GM21423 (cell line): ENCODE results near the gene ATP8A1.
"Not testable (repeated sequence)": the region's sequence is repeated elsewhere in the genome, so short reads cannot be mapped to it uniquely, and the experiment has no call there.

ENCODE experiments used
- ATAC-seq: cut with Tn5 transposase; IDR thresholded peaks from one replicate; pipeline ENCODE4 v1.9.1; 2021; ENCODE audit warnings: mild to moderate bottlenecking, moderate library complexity; ENCODE audit not compliant: unreplicated experiment

ATP8A1 gene

DNA sequence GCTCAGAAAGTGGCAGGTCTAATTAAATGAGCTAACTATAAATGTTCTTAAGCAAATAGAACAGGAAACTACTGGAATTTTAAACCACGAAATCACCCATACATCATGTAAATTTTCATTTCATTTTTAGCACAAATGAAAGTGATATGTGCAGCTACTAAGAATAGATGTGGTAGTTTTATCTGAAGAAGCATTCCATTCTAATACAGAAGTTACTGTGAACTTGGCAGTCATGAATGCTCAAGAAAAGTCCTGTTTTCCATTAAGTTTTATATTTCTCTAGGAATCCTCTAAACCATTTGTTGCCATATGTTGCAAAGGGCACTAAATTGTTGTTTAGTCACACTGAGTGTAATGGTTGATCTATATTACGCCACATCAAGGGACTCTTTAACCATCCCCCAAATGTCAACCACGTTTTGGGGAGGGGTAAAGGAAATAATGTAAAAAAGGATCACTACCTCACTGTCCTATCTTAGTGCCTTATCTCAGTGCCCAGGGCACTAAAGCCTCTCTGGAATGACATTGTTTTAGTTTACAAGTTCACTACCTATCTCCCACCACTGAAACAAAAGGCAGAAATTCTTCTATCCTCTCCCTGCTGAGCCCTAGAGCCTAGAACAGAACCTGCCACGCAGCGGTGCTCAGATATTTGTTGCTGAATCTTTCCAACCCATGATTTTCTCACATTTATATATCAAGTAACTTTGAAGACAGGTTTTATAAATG lies 141.6 kb downstream of the ATP8A1 start:
- no peak for ATAC-seq

DNA sequence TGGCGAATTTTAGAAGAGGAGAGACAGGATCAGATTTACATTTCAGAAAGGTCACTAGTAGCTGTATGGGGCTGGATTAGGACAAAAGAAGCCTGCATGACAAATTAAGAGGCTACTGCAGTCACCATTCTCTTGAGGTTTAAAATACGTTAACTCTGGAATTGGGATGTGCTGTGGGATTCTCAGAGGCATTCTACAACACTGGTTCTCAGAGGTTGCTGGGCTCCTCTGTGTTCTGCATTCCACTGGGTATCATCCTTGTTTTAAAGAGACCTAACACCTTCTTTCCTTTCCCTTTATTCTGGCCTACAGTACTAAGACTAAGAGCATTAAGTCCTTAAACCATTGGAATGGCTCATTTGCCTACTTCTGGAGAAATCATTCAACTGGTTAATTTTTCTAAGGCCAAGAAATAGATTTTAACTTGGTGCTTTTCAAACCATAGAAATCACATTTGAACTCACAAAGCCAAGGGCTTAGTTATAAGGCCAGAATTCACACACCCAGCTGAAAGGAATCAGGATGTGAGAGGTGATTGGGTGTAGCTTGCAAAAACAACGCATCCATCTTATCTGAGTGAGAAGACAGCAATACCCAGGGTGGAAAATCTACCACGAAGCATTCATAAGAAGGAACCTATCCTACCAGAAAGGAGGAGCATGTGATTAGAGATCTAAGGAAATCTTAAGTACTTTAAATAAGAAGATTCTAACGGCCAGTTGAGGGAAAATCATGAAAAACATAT lies 143.0 kb downstream of the ATP8A1 start:
- ATAC-seq = no peak

DNA sequence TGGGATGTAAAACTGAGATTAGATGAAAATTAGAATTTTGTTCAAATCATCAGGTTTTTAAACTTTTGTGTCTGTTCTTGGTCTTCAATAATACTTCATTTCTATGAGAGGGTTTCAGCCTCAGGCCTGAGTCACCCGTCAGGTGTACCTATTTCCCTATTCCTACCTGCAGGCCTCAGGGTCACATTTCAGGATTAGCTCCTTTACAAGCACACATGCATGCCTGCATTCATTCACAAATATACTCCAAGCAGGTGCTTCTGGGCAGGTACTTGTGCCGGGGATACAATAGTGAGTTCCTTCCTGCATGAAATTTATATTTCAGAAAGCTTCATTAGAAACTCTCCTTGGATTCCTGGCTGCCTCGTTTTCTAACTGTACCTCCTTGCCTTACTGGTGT lies 144.7 kb downstream of the ATP8A1 start:
- ATAC-seq = no peak

DNA sequence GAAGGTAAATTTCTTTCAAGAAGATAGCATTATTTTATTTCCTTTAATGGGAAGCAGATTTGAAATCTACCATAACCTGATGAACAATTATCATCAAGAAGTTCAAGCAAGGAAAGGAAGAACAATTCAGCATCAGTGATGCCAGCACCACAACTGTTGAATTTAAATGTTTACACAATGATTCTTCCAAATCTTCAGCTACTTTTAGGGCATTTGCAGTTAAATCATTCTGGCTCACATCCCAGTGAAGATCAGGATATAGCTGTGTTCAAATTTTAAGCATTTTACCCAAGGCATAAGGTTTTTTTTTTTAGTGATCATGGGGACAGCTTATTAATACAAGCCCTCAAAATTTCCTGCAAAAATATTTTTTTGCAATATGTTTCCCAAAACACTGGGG lies 146.7 kb downstream of the ATP8A1 start:
- no peak for ATAC-seq

DNA sequence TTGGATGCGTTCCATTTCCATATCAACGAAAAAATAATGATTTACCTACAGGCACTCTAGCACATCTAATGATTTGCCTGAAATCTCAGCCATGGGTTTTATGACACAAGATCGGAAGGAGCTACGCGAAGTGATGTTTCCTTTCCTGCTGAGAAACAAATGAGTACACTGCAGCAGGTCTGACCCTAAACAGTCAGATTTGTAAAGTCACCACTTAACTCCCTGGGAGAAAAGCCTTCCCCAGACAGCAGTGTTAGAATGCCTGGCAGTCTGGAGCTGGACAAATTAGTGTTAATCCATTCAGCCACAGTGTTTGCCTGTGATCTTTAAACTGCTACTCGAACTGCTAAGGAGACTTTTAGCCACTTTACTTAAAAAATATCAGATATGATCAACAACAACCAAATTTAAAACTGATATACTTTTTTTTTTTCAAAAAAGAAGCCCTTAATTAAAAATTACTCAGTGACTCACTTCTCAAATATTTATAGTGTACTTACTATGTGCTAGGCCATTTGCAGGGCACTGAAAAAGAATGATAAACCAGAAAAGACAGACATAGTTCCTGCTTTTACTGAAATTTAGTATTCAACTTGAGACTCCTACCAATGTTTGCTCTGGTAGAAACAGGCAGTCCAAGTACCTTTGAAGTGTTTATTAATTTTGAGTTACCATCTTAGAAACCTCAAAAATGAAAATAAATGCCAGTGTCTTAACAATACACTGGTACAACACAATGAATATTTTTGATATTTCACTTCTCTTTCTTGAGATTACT lies 155.1 kb downstream of the ATP8A1 start:
- no peak for ATAC-seq

DNA sequence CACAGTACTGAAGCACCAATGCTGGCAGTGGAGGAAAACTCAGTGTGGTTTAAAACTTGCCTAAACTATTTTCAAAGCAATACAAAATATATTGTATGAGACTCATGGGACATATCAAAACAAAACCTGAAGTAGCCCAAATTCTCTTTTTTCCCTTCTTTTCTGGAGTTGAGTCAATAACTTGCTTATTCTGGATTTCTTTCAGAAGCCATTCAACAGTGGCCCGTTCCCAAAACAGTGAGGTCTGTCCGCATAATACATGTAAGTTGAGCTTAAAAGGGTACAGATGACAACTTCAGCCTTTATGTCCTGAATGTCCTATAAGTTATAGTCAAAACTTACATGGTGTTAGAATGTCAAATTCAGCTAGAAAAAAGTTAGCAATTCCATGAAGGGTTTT lies 158.9 kb downstream of the ATP8A1 start:
- ATAC-seq = no peak

DNA sequence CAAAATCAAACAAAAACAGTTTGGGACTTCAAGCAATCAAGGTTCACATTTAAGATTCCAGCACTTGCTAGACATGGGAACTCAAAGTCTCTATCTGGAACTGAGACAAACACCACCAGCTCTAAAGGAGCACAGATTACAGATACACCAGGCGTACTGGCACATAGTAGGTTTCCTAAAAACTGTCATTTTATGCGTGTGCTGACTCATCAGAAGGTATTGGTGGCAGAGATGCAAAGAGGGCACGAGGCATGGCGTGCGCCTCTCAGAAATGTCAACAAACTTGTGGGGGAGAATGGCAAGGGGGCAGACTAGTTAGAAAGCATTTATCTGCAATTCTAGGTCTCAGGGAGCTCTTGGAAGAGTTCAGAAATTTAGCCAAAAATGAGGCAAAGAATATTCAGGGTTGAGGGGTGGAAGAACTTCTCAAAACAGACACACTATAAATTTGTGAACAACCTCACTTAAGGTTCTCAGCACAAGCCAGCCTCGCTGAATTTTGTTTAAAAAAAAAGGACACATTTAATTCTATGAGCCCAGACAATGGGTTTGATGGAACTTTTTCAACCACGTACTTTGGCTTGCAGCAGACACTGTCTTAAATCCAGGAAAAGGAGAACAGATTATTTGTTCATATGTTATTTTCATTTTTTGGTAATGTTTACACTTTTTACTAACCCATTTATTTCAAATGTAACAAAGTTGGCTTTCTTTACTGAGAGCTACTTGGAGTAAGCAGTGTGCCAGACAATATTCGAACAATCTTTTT lies 159.6 kb downstream of the ATP8A1 start:
- no peak for ATAC-seq

DNA sequence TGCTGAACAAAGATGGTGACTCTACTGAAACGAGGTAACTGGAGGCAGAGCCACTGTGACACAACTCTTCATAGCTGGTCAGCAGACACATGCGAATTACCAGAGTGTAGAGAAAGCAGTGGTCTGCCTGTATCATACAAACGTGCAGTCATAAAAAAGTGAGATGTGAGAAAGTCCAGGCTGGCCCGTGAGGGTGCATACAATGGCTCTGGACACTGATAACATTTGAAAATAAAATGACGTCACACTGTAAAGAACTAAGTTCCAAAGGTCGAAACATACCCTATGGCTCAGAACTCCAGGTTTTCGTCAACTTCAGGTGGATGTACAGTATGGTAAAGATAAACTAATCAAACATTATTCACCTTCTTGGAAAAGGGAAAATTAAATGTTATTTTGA lies 163.9 kb downstream of the ATP8A1 start:
- no peak for ATAC-seq

DNA sequence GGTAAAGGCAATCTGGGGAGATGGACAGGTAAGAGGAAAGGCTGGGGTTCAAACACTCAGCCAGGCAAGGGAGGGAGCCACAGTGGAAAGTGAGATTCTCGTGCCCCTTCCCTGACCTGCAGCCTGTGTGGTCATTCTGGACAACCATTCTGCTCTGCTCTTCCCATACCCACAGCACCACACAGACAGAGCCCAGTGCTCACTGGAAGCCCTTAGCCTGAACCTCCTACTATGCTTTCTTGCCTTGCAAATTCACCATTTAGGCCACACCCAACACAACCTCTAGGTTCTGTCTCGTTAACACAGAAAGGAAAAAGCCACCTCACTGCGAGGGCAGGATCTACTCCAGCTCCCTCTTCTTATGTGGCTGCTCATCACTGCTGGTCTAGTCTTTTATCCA lies 166.9 kb downstream of the ATP8A1 start:
- no peak for ATAC-seq

DNA sequence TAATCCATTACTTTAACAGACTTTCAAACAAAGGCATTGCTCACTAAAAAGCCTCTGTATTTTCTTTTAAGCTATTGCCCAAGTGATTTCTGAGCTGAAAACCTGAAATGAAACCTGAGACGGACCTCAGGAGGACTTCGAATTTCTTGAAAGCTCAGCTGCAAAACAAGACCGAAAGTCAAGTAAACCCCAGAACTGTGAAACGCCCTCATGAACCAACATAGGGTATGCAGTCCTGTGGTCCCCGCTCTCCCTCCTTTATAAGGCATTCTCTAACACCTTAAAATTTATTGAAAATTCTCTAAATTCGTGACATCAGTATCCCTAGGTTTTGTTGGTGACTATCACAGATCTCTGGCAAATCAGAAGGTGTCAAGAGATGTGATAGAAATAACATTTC lies 167.8 kb downstream of the ATP8A1 start:
- ATAC-seq = peak; percentile 74

DNA sequence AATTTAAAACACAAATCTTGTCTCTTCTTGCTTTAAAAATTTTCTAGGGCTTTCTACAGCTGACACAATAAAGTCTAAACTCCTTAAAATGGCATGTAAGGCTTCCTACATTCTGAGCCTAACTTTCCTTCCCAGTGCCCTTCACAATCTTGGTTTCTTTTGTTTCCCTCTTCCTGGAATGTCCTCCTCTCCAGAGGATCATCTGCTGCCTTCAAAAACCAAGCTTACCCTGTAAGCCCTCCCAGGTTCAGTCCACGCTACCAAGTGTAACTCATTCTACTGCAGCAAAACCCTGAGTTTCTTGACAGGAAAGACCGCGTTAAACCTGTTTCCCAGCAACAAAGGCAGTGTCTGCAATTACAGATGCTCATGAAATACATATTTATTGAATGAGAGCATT lies 168.4 kb downstream of the ATP8A1 start:
- no peak for ATAC-seq

DNA sequence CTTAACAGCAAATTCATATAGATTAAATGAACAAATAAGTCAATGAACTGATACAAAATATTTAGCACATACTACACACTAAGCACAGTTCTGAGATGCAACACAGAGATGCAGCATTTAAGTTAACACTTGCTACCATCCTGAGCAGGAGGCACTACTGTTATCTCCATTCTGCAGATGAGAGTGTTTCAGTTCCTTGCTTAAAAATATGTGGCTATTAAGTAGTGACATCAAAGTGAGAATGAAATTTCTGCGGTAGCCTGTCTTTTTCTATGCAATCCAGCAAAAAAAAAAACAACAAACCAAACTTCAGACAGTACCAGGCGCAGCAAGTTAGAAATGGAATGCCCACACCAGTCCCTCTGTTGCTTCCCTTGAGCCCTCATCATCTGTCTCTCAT lies 168.8 kb downstream of the ATP8A1 start:
- peak; percentile 74 for ATAC-seq

DNA sequence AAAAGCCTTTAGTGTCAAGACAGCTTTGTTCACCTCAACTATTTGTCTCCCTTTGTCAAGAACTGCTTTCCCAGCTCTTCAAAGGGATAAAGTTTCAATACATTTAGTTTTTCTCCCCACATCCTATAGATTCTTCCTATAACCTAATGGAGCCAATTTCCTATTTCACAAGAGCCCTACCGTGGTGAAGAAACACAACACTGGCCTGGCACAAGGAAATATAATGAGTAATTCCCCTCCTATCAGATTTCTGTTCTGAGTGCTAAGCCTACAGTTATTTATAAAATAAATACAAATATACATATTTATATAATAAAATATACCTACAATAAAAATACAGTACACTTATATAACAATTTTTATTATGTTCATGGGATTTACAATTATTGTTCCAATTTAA lies 169.7 kb downstream of the ATP8A1 start:
- no peak for ATAC-seq

DNA sequence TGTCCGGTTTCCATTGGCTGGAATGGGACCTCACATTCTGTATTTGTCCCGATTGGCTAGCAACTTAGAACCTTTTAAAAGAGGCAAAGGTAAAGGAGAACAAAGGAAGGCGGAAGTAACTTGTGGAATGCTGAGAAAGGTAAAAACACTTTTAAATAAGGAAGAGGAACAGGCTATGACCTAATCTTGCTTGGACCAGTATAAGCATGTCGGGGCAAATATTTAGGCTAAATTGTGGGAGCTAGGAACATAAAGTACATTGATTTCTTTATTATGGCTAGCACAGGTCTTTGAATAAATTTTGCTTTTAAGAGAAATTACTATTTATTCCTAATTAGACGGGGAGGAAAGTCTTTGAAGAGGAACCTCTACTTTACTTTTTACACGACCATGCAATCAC lies 170.7 kb downstream of the ATP8A1 start:
- ATAC-seq = not testable (repeated sequence)

DNA sequence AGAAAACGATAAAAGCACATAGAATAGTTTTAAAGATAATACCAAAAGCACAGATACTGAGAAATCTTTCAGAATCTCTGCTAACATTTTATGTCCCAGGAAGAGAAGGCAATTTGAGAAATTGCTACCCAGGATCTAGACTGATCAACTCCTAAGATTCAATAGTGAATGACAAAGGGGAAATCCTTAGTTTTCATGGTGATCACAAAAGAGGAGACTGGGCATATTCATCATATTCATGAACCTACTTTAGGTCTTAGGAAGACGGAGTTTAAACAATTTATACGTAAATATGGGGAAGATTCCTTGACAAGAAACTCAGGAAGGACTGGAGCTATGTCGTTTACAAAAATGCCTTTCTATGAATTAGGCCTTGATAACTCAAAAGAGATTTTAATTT lies 172.3 kb downstream of the ATP8A1 start:
- ATAC-seq = no peak

DNA sequence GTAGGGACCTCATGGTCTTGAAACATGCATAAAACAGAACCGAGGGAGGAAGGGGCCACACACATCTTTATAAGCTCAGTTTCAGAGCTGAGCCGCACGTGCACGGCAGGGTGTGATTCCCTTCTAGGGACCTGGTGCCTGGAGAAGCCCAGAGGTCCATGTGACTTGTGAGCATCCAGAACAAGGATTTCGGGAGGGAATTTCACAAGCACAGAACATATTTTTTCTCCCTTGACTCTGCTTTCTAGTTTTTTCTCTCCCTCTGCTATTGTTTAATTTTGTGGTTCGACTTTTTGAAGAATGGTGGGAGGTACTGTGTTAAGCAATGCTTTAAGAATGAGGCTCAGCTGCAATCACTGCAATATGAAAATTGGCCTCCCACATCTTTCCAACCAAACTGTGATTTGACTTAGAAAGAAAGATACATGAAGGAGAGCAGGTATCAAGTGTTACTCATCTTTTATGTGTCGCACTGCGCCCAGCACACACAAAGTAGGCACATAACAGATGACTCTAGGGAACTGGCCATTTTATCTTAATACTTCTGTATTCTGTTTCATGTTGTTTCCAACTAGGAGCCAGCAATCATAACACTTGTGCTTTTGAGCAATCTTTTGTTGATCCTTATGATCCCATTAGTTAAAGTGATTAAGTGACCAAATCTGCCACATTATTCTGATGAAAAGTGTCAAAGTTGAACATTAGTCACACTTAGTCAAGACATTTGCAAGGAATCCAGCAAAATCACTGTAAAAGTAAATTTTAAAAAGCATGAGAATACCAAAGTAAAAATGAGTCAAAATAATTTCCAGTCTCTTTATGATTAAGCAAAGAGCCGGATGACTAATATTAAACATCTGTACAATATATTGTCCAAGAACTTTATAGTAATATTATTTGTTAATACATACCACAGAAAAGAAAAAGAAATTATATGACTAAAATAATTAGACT lies 173.2 kb downstream of the ATP8A1 start:
- no peak for ATAC-seq

DNA sequence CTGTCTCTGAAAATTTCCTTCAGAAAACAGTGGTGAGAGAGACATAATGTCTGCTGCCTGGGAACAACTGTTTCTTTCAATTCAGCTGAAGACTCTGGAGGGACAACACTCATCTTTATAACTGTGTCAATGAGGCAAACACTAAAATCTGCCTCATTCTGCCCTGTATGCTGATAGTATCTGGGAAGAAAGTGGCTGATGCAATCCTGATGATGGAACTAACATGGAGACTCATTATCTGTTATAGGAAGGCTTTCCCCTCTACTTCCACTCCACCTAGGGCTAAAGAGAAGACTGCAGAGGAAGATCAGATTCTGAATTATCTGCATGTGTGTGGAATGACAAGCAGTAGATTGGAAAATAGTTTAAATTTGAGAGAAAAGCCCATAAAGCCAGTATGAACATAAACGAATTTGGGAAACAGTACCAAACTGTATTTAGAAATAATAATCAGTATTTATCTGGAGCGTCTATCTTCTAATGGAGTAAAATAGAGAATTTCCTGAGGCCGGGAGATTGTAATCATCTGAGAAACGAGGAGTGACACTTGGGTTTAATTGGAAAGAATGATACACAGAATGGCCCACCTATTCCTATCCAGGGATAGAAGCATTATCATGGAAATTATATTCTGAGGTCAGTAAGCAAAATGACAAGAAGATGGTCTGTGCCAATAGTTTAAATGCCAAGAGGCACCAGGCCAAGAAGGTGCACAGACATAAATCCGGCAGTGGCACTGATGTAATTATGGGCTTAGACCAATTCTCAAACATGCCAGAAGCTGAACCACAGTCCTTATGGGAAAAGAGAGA lies 174.2 kb downstream of the ATP8A1 start:
- no peak for ATAC-seq

DNA sequence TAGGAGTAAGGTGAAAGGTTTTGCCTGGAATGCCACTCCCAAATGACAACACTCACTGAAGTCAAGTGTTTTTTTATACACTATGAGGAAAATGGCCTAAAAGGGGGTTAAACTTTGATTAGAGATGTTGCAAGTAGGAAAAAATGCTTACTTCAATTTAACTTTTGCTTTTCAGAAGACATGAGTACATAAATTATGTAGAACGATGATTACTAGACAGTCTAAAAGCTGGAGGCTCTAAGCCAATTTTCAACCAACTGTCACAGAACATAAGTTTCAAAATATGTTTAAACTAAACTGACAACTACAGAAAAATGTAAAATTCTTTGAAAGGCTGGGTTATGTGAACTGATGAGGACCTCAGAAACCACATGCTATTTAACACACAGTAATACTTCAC lies 176.2 kb downstream of the ATP8A1 start:
- ATAC-seq = no peak

DNA sequence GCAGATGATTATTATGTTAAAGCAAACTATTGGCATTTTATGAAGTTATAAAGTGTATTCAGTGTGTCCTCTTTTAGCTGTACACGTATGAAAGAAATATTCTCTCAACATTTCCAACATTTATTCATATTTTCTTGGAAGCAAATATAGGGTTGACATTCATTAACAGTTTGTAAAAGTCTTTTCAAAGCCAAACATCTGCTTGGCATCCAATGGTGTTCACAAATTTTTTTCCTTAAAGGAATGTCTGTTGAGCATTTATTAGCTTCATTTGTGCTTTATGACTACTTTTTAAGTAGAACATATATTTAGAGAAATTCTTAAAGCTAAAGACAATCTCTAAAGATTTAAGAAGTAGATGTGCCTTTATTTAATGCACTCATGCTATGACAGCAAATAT lies 176.6 kb downstream of the ATP8A1 start:
- no peak for ATAC-seq
